OCI-LY7 (cell line): ENCODE measurements around the gene ANKLE2.

ENCODE experiments used
- CTCF ChIP-seq: fragments of 200-600 bp; sonication (generic); conservative IDR thresholded peaks from 2 replicates; pipeline ENCODE4 v1.5.1; 2014; ENCODE audit warnings: mild to moderate bottlenecking, antibody characterized with exemption, low read length, moderate library complexity, mixed read lengths
- EZH2phosphoT487 ChIP-seq: fragments of 200-600 bp; sonication (generic); IDR thresholded peaks from 2 replicates; pipeline ENCODE4 v1.6.1; 2018; ENCODE audit warnings: low read depth, borderline replicate concordance, mild to moderate bottlenecking, mixed run types, antibody characterized with exemption, low read length, moderate library complexity, mixed read lengths

- no peak for TF ChIP-seq CTCF
- no peak for TF ChIP-seq EZH2phosphoT487
These were observed 15.4 kb upstream of the ANKLE2 start for GRCh38 chr12:132776816-132777568.
